ENCODE data around the gene UBL4A. TPM values are rescaled to one million over a fixed set of nuclear protein-coding genes. Genes with fewer than 3 reads are reported as not detected.

Gene UBL4A
- total and polyA plus RNA-seq, 2 donors (not counting 3 experiments of a cell fraction or from before 2014, with no cell fraction given), result 25.3 to 31.4 TPM

DNA sequence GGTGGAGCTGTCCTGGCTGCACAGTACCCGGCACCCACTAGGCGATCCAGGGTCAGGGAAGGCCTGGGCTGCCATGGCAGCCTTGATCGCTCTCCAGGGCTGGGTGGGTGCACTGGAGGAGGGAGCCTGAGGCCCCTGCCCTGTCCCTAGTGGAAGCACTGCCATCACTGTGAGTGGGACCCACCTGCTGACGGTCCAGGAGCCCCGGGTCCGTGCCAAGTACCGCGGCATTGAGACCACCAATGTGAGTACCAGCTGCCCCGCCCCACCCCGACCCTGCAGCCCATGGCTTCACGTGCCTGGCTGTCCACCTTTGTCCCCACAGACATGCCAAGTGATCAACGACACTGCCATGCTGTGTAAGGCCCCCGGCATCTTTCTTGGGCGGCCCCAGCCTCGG is 19.5 kb downstream of the UBL4A start:
- H3K9ac ChIP-seq (replicated peaks; ENCODE audit: extremely low read depth, insufficient read depth, low read length), result no peak overlapping the region
- no peak overlapping the region for H3K4me3 ChIP-seq (replicated peaks in 1 of 3; ENCODE audit: insufficient read depth in 1 of 3, low read depth in 1 of 3, low read length in 3 of 3)
- no peaks in the 10 kb centered on the region for H3K4me1 ChIP-seq (ENCODE audit: control insufficient read depth, extremely low read depth, insufficient read depth, low read length)
- no peak overlapping the region for H2AFZ ChIP-seq (ENCODE audit: low read depth, low read length)
- FAIRE-seq, result no peak
- BruUV-seq (replicated peaks), result no TSS peak
- dilution Hi-C loops (cut with MboI; ENCODE audit: extremely low pct_ligation_motif_present, low sequenced_read_pairs), result no loop called here
- H3K79me2 ChIP-seq (ENCODE audit: control insufficient read depth, insufficient read depth, low read length), result no peaks in the 10 kb centered on the region
- no peaks in the 10 kb centered on the region for H4K20me1 ChIP-seq (replicated peaks; ENCODE audit: control insufficient read depth, extremely low read depth, insufficient read depth, low read length)
- no peaks in the 10 kb centered on the region for H3K9me1 ChIP-seq (replicated peaks; ENCODE audit: control insufficient read depth, extremely low read depth, insufficient read depth, low read length)
- no peak overlapping the region for H3K4me2 ChIP-seq (ENCODE audit: insufficient read depth, low read length)
- no peak for TF ChIP-seq MYC (IDR thresholded peaks at IDR 0.05; ENCODE audit: low read depth, low read length)
- DNase-seq (ENCODE audit: low read depth, low spot score), result no peak
- ChIA-PET POLR2A (no interaction called here), CTCF (no interaction called here)
- peaks cover 0 to 46% of the 10 kb centered on the region in 2 experiments for H3K36me3 ChIP-seq (ENCODE audit: control insufficient read depth in 2 of 2, extremely low read depth in 1 of 2, insufficient read depth in 2 of 2, low read length in 2 of 2)
- no peaks in the 10 kb centered on the region for H3K27me3 ChIP-seq (ENCODE audit: control insufficient read depth in 2 of 2, insufficient read depth in 2 of 2, low read length in 2 of 2)
- H3K9me3 ChIP-seq (replicated peaks; ENCODE audit: control insufficient read depth, insufficient read depth, low read length), result no peaks in the 10 kb centered on the region
- no peak overlapping the region for H3K27ac ChIP-seq (ENCODE audit: insufficient read depth, low read depth, low read length)
- intact Hi-C loops (cut with micrococcal nuclease), result no loop called here

DNA sequence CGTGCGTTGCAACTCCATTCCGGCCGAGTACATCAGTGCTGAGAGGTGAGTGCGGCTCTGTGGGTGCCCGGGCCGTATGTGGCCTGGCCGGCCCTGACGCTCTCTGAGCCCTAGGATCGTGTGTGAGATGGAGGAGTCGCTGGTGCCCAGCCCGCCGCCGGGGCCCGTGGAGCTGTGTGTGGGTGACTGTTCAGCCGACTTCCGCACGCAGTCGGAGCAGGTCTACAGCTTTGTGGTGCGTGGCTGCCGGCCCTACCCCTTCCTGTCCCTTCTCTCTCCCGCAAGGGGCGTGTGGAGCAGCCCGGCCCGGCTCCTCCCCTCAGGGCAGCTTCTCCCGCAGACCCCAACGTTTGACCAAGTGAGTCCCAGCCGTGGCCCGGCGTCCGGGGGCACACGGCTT is 20.4 kb downstream of the UBL4A start:
- H3K9ac ChIP-seq (replicated peaks; ENCODE audit: extremely low read depth, insufficient read depth, low read length), result no peak overlapping the region
- H3K4me1 ChIP-seq (ENCODE audit: control insufficient read depth, extremely low read depth, insufficient read depth, low read length), result no peaks in the 10 kb centered on the region
- DNase-seq (ENCODE audit: low read depth, low spot score) (no peak), FAIRE-seq (no peak)
- H3K36me3 ChIP-seq (ENCODE audit: control insufficient read depth in 2 of 2, extremely low read depth in 1 of 2, insufficient read depth in 2 of 2, low read length in 2 of 2), result peaks cover 0 to 48% of the 10 kb centered on the region in 2 experiments
- H4K20me1 ChIP-seq (replicated peaks; ENCODE audit: control insufficient read depth, extremely low read depth, insufficient read depth, low read length), result no peaks in the 10 kb centered on the region
- H3K9me1 ChIP-seq (replicated peaks; ENCODE audit: control insufficient read depth, extremely low read depth, insufficient read depth, low read length), result no peaks in the 10 kb centered on the region
- H3K4me2 ChIP-seq (ENCODE audit: insufficient read depth, low read length), result no peak overlapping the region
- ChIA-PET POLR2A (no interaction called here), CTCF (no interaction called here)
- H3K79me2 ChIP-seq (ENCODE audit: control insufficient read depth, insufficient read depth, low read length), result peaks cover 3% of the 10 kb centered on the region
- TF ChIP-seq POLR2A (IDR thresholded peaks at IDR 0.05; ENCODE audit: low read depth, low read length) (no peak), EZH2 (IDR thresholded peaks at IDR 0.05; ENCODE audit: borderline replicate concordance, low read depth, low read length, severe bottlenecking) (no peak), POLR2AphosphoS5 (IDR thresholded peaks at IDR 0.05; ENCODE audit: insufficient read depth, low read depth, low read length) (no peak), GATA2 (IDR thresholded peaks at IDR 0.05; ENCODE audit: insufficient read depth, insufficient read length, low read depth, low read length) (no peak), MYC (IDR thresholded peaks at IDR 0.05; ENCODE audit: low read depth, low read length) (no peak), JUN (IDR thresholded peaks at IDR 0.05; ENCODE audit: borderline replicate concordance, insufficient read depth, insufficient read length, low read depth) (no peak)
- TF ChIP-seq, protein P1, sequence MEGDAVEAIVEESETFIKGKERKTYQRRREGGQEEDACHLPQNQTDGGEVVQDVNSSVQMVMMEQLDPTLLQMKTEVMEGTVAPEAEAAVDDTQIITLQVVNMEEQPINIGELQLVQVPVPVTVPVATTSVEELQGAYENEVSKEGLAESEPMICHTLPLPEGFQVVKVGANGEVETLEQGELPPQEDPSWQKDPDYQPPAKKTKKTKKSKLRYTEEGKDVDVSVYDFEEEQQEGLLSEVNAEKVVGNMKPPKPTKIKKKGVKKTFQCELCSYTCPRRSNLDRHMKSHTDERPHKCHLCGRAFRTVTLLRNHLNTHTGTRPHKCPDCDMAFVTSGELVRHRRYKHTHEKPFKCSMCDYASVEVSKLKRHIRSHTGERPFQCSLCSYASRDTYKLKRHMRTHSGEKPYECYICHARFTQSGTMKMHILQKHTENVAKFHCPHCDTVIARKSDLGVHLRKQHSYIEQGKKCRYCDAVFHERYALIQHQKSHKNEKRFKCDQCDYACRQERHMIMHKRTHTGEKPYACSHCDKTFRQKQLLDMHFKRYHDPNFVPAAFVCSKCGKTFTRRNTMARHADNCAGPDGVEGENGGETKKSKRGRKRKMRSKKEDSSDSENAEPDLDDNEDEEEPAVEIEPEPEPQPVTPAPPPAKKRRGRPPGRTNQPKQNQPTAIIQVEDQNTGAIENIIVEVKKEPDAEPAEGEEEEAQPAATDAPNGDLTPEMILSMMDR (IDR thresholded peaks at IDR 0.05; ENCODE audit: extremely low read depth in 1 of 2, insufficient read depth in 1 of 2, low read depth in 1 of 2, low read length in 2 of 2), result no peak
- TF ChIP-seq, protein P2, sequence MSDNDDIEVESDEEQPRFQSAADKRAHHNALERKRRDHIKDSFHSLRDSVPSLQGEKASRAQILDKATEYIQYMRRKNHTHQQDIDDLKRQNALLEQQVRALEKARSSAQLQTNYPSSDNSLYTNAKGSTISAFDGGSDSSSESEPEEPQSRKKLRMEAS (IDR thresholded peaks at IDR 0.05; ENCODE audit: insufficient read depth, insufficient read length), result no peak
- dilution Hi-C loops (cut with MboI; ENCODE audit: extremely low pct_ligation_motif_present, low sequenced_read_pairs) (no loop called here), intact Hi-C loops (cut with micrococcal nuclease) (no loop called here)
- no peaks in the 10 kb centered on the region for H3K27me3 ChIP-seq (ENCODE audit: control insufficient read depth in 2 of 2, insufficient read depth in 2 of 2, low read length in 2 of 2)
- H3K9me3 ChIP-seq (replicated peaks; ENCODE audit: control insufficient read depth, insufficient read depth, low read length), result no peaks in the 10 kb centered on the region
- no peak overlapping the region for H3K4me3 ChIP-seq (replicated peaks in 1 of 3; ENCODE audit: insufficient read depth in 1 of 3, low read depth in 1 of 3, low read length in 3 of 3)
- BruUV-seq (replicated peaks), result no TSS peak
- no peak overlapping the region for H3K27ac ChIP-seq (ENCODE audit: insufficient read depth, low read depth, low read length)
- no peak overlapping the region for H2AFZ ChIP-seq (ENCODE audit: low read depth, low read length)
